K562 (cell line): ENCODE data around the gene SCFD1. TPM values are rescaled to one million over a fixed set of nuclear protein-coding genes. Genes with fewer than 3 reads are reported as not detected.

Experiments
- ATAC-seq: fragments of 200-7000 bp; cut with Tn5 transposase; 3 replicates; pipeline ENCODE4 v1.9.1; 2020; ENCODE audit warnings: moderate library complexity
- BruUV-seq: library from RNA; stranded (reverse); fragments of 400-500 nt; replicated peaks from 2 replicates; lab custom pipeline; 2021; lab: Mats Ljungman, UMichigan
- CTCF ChIA-PET: fragments of 300-600 bp; formaldehyde crosslinking; extraction: SDS; loops from one replicate; lab custom pipeline; 2021; ENCODE audit warnings: low intra/inter-chr PET ratio; lab: Yijun Ruan, JAX
- POLR2A ChIA-PET: fragments of 300-600, 350-650 bp; sonication (Branson Sonifier 250); formaldehyde crosslinking; extraction: SDS; loops from one replicate; lab custom pipeline; 2021; ENCODE audit warnings: antibody characterized with exemption, inconsistent platforms; lab: Yijun Ruan, JAX
- DNase-seq, 4 experiments: peaks; one replicate each; pipeline versions ENCODE4 v3.0.0 to v3.0.0-alpha.2; 2011 to 2018; ENCODE audit warnings: low spot score in 3 of 4, mixed read lengths in 3 of 4; ENCODE audit errors: extremely low read depth in 1 of 4
- FAIRE-seq: peaks from 2 replicates; lab custom pipeline; 2011; peaks lifted over from hg19 to GRCh38; lab: Jason Lieb, UNC
- H2AFZ ChIP-seq: 2 replicates; pipeline ENCODE4 v1.6.0; 2011; ENCODE audit warnings: low read depth, low read length, control low read depth, inconsistent platforms
- H3K27ac ChIP-seq: fragments of 200-600 bp; 3 replicates; pipeline ENCODE4 v1.8.0; 2011; ENCODE audit warnings: low read depth, mild to moderate bottlenecking, control low read depth, inconsistent platforms, low read length, moderate library complexity, mixed read lengths; ENCODE audit errors: extremely low read depth
- H3K27me3 ChIP-seq, 2 experiments: fragments of 300-600 bp in 1 of 2; 2 replicates in 1 of 2; 3 replicates in 1 of 2; pipeline versions ENCODE4 v1.6.0 to v1.8.0; 2011; ENCODE audit warnings: inconsistent platforms in 2 of 2, low read length in 2 of 2, mild to moderate bottlenecking in 1 of 2, mixed read lengths in 1 of 2, moderate library complexity in 1 of 2; ENCODE audit not compliant: control insufficient read depth in 2 of 2, insufficient read depth in 2 of 2
- H3K36me3 ChIP-seq: fragments of 300-600 bp; 3 replicates; pipeline ENCODE4 v1.8.0; 2011; ENCODE audit warnings: mild to moderate bottlenecking, low read length, inconsistent platforms; ENCODE audit not compliant: control insufficient read depth, insufficient read depth
- H3K4me1 ChIP-seq, 2 experiments: fragments of 200-600 bp in 1 of 2; replicated peaks in 1 of 2; 2 replicates in 1 of 2; 3 replicates in 1 of 2; pipeline versions ENCODE4 v1.5.1 to v1.8.0; 2011; ENCODE audit warnings: inconsistent platforms in 2 of 2, low read length in 2 of 2, mild to moderate bottlenecking in 1 of 2, mixed read lengths in 1 of 2, moderate library complexity in 1 of 2; ENCODE audit not compliant: control insufficient read depth in 2 of 2, insufficient read depth in 2 of 2
- H3K4me2 ChIP-seq: 2 replicates; pipeline ENCODE4 v1.6.1; 2011; ENCODE audit warnings: low read length, control low read depth, inconsistent platforms, mixed read lengths; ENCODE audit not compliant: insufficient read depth
- H3K4me3 ChIP-seq: fragments of 200-600 bp; sonication (generic), shearing (Covaris generic); 2 replicates; pipeline ENCODE4 v1.5.1; 2016; ENCODE audit warnings: control low read depth, inconsistent platforms
- H3K79me2 ChIP-seq: fragments of 200-600 bp; 3 replicates; pipeline ENCODE4 v1.8.0; 2011; ENCODE audit warnings: low read length, inconsistent platforms; ENCODE audit not compliant: control insufficient read depth, insufficient read depth
- H3K9ac ChIP-seq, 2 experiments: 2 replicates each; pipeline versions ENCODE4 v1.6.0 to v1.6.1; 2011; ENCODE audit warnings: low read depth in 2 of 2, low read length in 2 of 2, control low read depth in 1 of 2, inconsistent platforms in 1 of 2, mild to moderate bottlenecking in 1 of 2, mixed read lengths in 1 of 2; ENCODE audit not compliant: insufficient read depth in 1 of 2
- H3K9me1 ChIP-seq: one replicate; pipeline ENCODE4 v1.6.0; 2011; ENCODE audit warnings: inconsistent platforms, mild to moderate bottlenecking, low read length, moderate library complexity; ENCODE audit not compliant: control insufficient read depth, insufficient read depth
- H3K9me3 ChIP-seq: replicated peaks from 2 replicates; pipeline ENCODE4 v1.5.1; 2011; ENCODE audit warnings: low read depth, low read length, inconsistent platforms; ENCODE audit not compliant: control insufficient read depth, insufficient read depth
- H4K20me1 ChIP-seq: replicated peaks from 2 replicates; pipeline ENCODE4 v1.6.1; 2011; ENCODE audit warnings: low read length, inconsistent platforms, mixed read lengths; ENCODE audit not compliant: control insufficient read depth, insufficient read depth
- ARID4B ChIP-seq: sonication (generic); formaldehyde crosslinking; IDR thresholded peaks from 2 replicates; pipeline ENCODE4 v1.8.0; 2022; ENCODE audit warnings: mild to moderate bottlenecking, missing genetic modification reagents
- DNMT1 ChIP-seq: fragments of 450-650 bp; IDR thresholded peaks from 2 replicates; pipeline ENCODE4 v1.6.1; 2016; ENCODE audit warnings: antibody characterized with exemption, mild to moderate bottlenecking
- HDAC6 ChIP-seq: IDR thresholded peaks from 2 replicates; pipeline ENCODE4 v1.6.1; 2012; ENCODE audit warnings: low read depth, mild to moderate bottlenecking, control low read depth, inconsistent platforms, low read length, moderate library complexity
- HMGN3 ChIP-seq: IDR thresholded peaks from 2 replicates; pipeline ENCODE4 v1.6.1; 2011; ENCODE audit warnings: borderline replicate concordance, low read depth, mild to moderate bottlenecking, mixed read lengths, low read length; ENCODE audit not compliant: insufficient read length; ENCODE audit errors: extremely low read depth
- LARP7 ChIP-seq: fragments of 450-650 bp; IDR thresholded peaks from 2 replicates; pipeline ENCODE4 v1.6.1; 2016
- NCOA2 ChIP-seq, 2 experiments: fragments of 450-650 bp; IDR thresholded peaks; 2 replicates each; pipeline ENCODE4 v1.6.1; 2018; ENCODE audit warnings: mild to moderate bottlenecking in 2 of 2, moderate library complexity in 1 of 2; ENCODE audit not compliant: partially characterized antibody in 2 of 2
- NCOA4 ChIP-seq: fragments of 450-650 bp; IDR thresholded peaks from 2 replicates; pipeline ENCODE4 v1.6.1; 2018; ENCODE audit warnings: mild to moderate bottlenecking; ENCODE audit not compliant: partially characterized antibody
- PTRF ChIP-seq: fragments of 450-650 bp; IDR thresholded peaks from 2 replicates; pipeline ENCODE4 v1.6.1; 2016; ENCODE audit warnings: mild to moderate bottlenecking, missing genetic modification characterization, missing compliant biosample characterization
- RBBP5 ChIP-seq: fragments of 200-600 bp; sonication (generic); IDR thresholded peaks from 2 replicates; pipeline ENCODE4 v1.6.1; 2012; ENCODE audit warnings: borderline replicate concordance, mild to moderate bottlenecking, low read length, control low read depth, inconsistent platforms; ENCODE audit not compliant: insufficient read depth, poor library complexity, severe bottlenecking
- TEAD4 ChIP-seq, 2 experiments: sonication (generic) in 1 of 2; formaldehyde crosslinking in 1 of 2; IDR thresholded peaks; 2 replicates each; pipeline versions ENCODE4 v1.6.1 to v1.8.0; 2012 to 2022; ENCODE audit warnings: borderline replicate concordance in 1 of 2, inconsistent platforms in 1 of 2, low read length in 1 of 2, mild to moderate bottlenecking in 1 of 2, missing genetic modification reagents in 1 of 2
- ZFP36 ChIP-seq: fragments of 150-350 bp; IDR thresholded peaks from 2 replicates; pipeline ENCODE4 v1.6.1; 2018; ENCODE audit warnings: low read length, low read depth; ENCODE audit not compliant: partially characterized antibody
- ZKSCAN3 ChIP-seq: fragments of 250-450 bp; sonication (Bioruptor Pico); IDR thresholded peaks from 2 replicates; pipeline ENCODE4 v1.4.0; 2020
- ZNF586 ChIP-seq: fragments of 450-650 bp; formaldehyde crosslinking; conservative IDR thresholded peaks from 2 replicates; pipeline ENCODE4 v1.4.0; 2020; ENCODE audit warnings: mild to moderate bottlenecking, moderate library complexity
- WGBS: fragments of 100-300 bp; shearing (Covaris generic); methylation state at CpG from one replicate; pipeline ENCODE4 v1.1.6; 2016; ENCODE audit warnings: low coverage, mixed read lengths; ENCODE audit not compliant: insufficient coverage; ENCODE audit errors: missing lambda C conversion rate; 5-methylcytosine and 5-hydroxymethylcytosine counted together
- in situ Hi-C: fragments of 300-500 bp; cut with MboI; formaldehyde crosslinking; loops from 4 replicates; pipeline ENCODE4 v1.15.0; 2018; ENCODE audit warnings: inconsistent platforms, mixed read lengths
- intact Hi-C: fragments of 100-400 bp; cut with micrococcal nuclease; formaldehyde crosslinking; loops from 2 replicates; pipeline ENCODE4 v1.14.2; 2022
- polyA plus RNA-seq, 8 experiments: library from polyadenylated mRNA; depleted of rRNA in 4 of 8; stranded (reverse) in 5 of 8; unstranded in 3 of 8; fragments of >200 nt; fragmentation: Nextera tagmentation in 2 of 8; fragmentation: Illumina TruSeq in 1 of 8; extraction: Ambion mirVana in 2 of 8; extraction: Trizol in 1 of 8; gene quantifications; 2 replicates each; pipeline versions ENCODE4 v1.2.1 to v1.2.3, GENCODE V29; 2011 to 2014; ENCODE audit warnings: inconsistent platforms in 1 of 8, missing spikeins in 1 of 8
- total RNA-seq, 7 experiments: library from RNA; depleted of rRNA in 6 of 7; stranded (reverse); fragments of >200 nt in 6 of 7; fragmentation: Illumina TruSeq in 2 of 7; extraction: Trizol in 2 of 7; gene quantifications; 2 replicates each; pipeline versions ENCODE4 v1.2.1 to v1.2.3, GENCODE V29; 2011 to 2021; ENCODE audit warnings: low replicate concordance in 1 of 7
- TF ChIP-seq, protein P1 (sequence below): conservative IDR thresholded peaks from 2 replicates; pipeline ENCODE4 v1.6.1; 2011; ENCODE audit warnings: low read depth, mild to moderate bottlenecking, low read length; ENCODE audit not compliant: control insufficient read depth
- TF ChIP-seq, protein P2 (sequence below): IDR thresholded peaks from 3 replicates; pipeline ENCODE4 v1.6.1; 2011; ENCODE audit warnings: borderline replicate concordance, mild to moderate bottlenecking; ENCODE audit not compliant: insufficient read length, insufficient read depth

Gene SCFD1
- total and polyA plus RNA-seq, 9 of the 15 experiments (the other 6 are each of a cell fraction or from before 2014, with no cell fraction given): 48.9 to 112 (median 75.2) TPM

GRCh38 chr14:30691751-30692398 lies 69.8 kb downstream of the SCFD1 start:
- Histone ChIP-seq H2AFZ (no peak overlapping the region), H3K9me3 (no peaks in the 10 kb centered on the region), H3K27me3 (no peaks in the 10 kb centered on the region), H3K9ac (no peak overlapping the region), H3K27ac (no peak overlapping the region), H3K4me1 (no peaks in the 10 kb centered on the region), H3K4me3 (no peak overlapping the region), H3K79me2 (no peaks in the 10 kb centered on the region), H3K4me2 (no peak overlapping the region), H3K36me3 (peaks cover 25% of the 10 kb centered on the region; the same call in 2 of the 3 replicates), H4K20me1 (no peaks in the 10 kb centered on the region), H3K9me1 (no peaks in the 10 kb centered on the region)
- FAIRE-seq: no peak
- 98% methylated on average over 5 of the region's 5 CpGs for WGBS
- BruUV-seq: no TSS peak
- no peak for DNase-seq
- POLR2A ChIA-PET: interaction anchor here (0.9 kb wide), 1 partner anchor 8 kb away, joined by 4 read pairs; no protein-coding TSS in a partner anchor
- in situ Hi-C loops (no loop called here), intact Hi-C loops (no loop called here)
- CTCF ChIA-PET: no interaction called here
- ATAC-seq: no peak
- TF ChIP-seq, protein P1, sequence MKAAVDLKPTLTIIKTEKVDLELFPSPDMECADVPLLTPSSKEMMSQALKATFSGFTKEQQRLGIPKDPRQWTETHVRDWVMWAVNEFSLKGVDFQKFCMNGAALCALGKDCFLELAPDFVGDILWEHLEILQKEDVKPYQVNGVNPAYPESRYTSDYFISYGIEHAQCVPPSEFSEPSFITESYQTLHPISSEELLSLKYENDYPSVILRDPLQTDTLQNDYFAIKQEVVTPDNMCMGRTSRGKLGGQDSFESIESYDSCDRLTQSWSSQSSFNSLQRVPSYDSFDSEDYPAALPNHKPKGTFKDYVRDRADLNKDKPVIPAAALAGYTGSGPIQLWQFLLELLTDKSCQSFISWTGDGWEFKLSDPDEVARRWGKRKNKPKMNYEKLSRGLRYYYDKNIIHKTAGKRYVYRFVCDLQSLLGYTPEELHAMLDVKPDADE: no peak
- TF ChIP-seq ZKSCAN3 (CRISPR knock-in tag) (no peak), DNMT1 (no peak), RBBP5 (no peak), HDAC6 (no peak), NCOA4 (no peak), HMGN3 (no peak), TEAD4 (IDR thresholded peaks at IDR 0.05; ENCODE audit: low read length) (no peak), TEAD4 (CRISPR knock-in tag; IDR thresholded peaks at IDR 0.05; ENCODE audit: borderline replicate concordance) (no peak), PTRF (tag) (no peak), ARID4B (no peak), LARP7 (no peak), ZNF586 (CRISPR knock-in tag) (no peak), NCOA2 (IDR thresholded peaks at IDR 0.05; ENCODE audit: partially characterized antibody in 2 of 2) (no peak), ZFP36 (no peak)
- TF ChIP-seq, protein P2, sequence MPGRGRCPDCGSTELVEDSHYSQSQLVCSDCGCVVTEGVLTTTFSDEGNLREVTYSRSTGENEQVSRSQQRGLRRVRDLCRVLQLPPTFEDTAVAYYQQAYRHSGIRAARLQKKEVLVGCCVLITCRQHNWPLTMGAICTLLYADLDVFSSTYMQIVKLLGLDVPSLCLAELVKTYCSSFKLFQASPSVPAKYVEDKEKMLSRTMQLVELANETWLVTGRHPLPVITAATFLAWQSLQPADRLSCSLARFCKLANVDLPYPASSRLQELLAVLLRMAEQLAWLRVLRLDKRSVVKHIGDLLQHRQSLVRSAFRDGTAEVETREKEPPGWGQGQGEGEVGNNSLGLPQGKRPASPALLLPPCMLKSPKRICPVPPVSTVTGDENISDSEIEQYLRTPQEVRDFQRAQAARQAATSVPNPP: no peak
